HG03095 (cell line): ENCODE results near the gene HNRNPH1.
"Not testable (repeated sequence)": the region's sequence is repeated elsewhere in the genome, so short reads cannot be mapped to it uniquely, and the experiment has no call there.

Source experiments
- ATAC-seq: cut with Tn5 transposase; IDR thresholded peaks from one replicate; pipeline ENCODE4 v1.9.1; 2021; ENCODE audit warnings: moderate library complexity; ENCODE audit not compliant: unreplicated experiment

Gene HNRNPH1

GRCh38 chr5:179623003-179623905 lies at the start of gene HNRNPH1:
Gene HNRNPH1, minus strand, starts transcription at chr5:179623671. Its CDS starts 538 bp downstream, at chr5:179623133.
- ATAC-seq, result peak; percentile 64

GRCh38 chr5:179668391-179668790 lies 44.9 kb upstream of the HNRNPH1 start:
- no peak for ATAC-seq

GRCh38 chr5:179661647-179662046 lies 38.2 kb upstream of the HNRNPH1 start:
- not testable (repeated sequence) for ATAC-seq

GRCh38 chr5:179658179-179658856 lies 34.8 kb upstream of the HNRNPH1 start:
- ATAC-seq, result peak; percentile 46

- ATAC-seq, result peak; percentile 87
These were observed 34.1 kb upstream of the HNRNPH1 start for GRCh38 chr5:179657302-179658178.

GRCh38 chr5:179653135-179653534 lies 29.7 kb upstream of the HNRNPH1 start:
- not testable (repeated sequence) for ATAC-seq

GRCh38 chr5:179650245-179650644 lies 26.8 kb upstream of the HNRNPH1 start:
- not testable (repeated sequence) for ATAC-seq

- ATAC-seq, result not testable (repeated sequence)
These were observed 25.8 kb upstream of the HNRNPH1 start for GRCh38 chr5:179649166-179649703.

GRCh38 chr5:179648410-179648809 lies 24.9 kb upstream of the HNRNPH1 start:
- ATAC-seq, result no peak

- ATAC-seq, result not testable (repeated sequence)
These were observed 21.3 kb upstream of the HNRNPH1 start for GRCh38 chr5:179644766-179645165.

GRCh38 chr5:179643141-179643920 lies 19.9 kb upstream of the HNRNPH1 start:
- not testable (repeated sequence) for ATAC-seq

- ATAC-seq, result not testable (repeated sequence)
These were observed 19.2 kb upstream of the HNRNPH1 start for GRCh38 chr5:179642626-179643025.

GRCh38 chr5:179641745-179642144 lies 18.3 kb upstream of the HNRNPH1 start:
- not testable (repeated sequence) for ATAC-seq

GRCh38 chr5:179639296-179639695 lies 15.8 kb upstream of the HNRNPH1 start:
- ATAC-seq, result not testable (repeated sequence)

GRCh38 chr5:179634370-179635172 lies 11.1 kb upstream of the HNRNPH1 start:
- peak; percentile 91 for ATAC-seq

- peak; percentile 48 for ATAC-seq
These were observed 10.3 kb upstream of the HNRNPH1 start for GRCh38 chr5:179633501-179634369.

- no peak for ATAC-seq
These were observed 1.4 kb upstream of the HNRNPH1 start for GRCh38 chr5:179624841-179625271.
